ENCODE measurements around the gene MRPL28.
"Not testable (repeated sequence)": the region's sequence is repeated elsewhere in the genome, so short reads cannot be mapped to it uniquely, and the experiment has no call there.

Gene MRPL28

GRCh38 chr16:389352-389751, 19.0 kb upstream of the MRPL28 start:
- no peak for DNase-seq

DNA sequence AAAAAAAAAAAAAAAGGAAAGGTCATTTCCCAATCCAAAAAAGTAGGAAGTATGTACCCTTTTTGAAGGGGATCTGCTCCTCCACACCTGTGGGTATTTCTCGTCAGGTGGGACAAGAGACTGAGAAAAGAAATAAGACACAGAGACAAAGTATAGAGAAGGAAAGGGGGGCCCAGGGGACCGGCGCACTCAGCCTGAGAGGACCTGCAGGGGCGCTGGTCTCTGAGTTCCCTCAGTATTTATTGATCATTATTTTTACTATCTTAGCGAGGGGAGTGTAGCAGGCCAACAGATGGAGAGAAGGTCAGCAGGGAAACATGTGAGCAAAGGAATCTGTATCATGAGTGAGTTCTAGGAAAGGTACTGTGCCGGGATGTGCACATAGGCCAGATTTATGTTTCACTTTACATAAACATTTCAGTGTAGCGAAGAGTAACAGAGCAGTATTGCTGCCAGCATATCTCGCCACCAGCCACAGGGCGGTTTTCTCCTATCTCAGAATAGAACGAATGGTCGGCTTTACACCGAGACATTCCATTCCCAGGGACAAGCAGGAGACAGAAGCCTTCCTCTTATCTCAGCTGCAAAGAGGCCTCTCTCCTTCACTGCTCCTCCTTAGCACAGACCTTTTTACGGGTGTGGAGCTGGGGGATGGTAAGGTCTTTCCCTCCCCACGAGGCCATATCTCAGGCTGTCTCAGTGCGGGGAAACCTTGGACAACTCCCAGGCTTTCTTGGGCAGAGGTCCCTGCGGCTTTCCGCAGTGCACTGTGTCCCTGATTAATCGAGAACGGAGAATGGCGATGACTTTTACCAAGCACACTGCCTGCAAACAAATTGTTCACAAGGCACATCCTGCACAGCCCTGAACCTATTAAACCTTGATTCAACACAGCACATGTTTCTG, 17.7 kb upstream of the MRPL28 start:
- DNase-seq = not testable (repeated sequence)

GRCh38 chr16:386641-387156, 16.4 kb upstream of the MRPL28 start:
- DNase-seq = no peak

DNA sequence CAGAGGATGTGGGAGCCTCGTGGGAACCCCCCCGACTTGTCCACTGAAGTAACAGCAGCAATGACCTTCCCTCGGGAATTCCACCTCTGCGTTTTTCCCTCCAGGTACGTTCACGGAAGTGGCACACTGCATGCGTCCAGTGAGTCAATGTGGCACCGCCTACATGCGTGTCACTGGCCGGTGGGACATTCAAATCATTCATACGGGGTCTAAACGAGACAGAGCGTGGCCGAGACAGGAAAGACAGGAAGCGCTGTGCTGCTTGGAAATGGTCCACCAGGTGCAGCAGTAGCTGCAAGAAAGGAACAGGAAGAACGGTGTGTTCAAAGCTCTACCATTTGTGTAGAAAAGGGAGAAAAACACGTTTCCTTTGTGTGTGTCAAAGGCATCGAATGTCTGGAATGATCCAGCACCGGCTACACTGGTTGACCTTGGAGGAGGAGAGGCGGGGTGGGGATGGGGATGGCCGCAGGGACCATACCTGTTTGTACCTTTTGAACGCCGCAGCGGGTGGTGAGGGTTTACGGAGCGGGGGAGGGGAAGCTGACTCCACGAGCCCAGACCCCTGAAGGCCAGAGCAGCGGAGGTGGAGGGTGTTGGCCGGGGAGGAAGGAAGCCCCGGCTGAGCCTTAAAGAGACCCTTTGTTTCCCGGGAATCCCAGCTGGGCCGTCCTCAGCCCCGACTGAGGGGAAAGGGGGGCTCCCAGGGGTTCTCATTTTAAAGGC, 13.2 kb upstream of the MRPL28 start:
- peak; percentile 62 for DNase-seq

- DNase-seq = peak; percentile 79
Observed at GRCh38 chr16:381789-382717, 11.7 kb upstream of the MRPL28 start, which contains the start of gene PGAP6. PGAP6 (minus strand) TSS chr16:381978; CDS start chr16:381821, 157 bp downstream.

- no peak for DNase-seq
Observed at GRCh38 chr16:381012-381788, 10.9 kb upstream of the MRPL28 start.

DNA sequence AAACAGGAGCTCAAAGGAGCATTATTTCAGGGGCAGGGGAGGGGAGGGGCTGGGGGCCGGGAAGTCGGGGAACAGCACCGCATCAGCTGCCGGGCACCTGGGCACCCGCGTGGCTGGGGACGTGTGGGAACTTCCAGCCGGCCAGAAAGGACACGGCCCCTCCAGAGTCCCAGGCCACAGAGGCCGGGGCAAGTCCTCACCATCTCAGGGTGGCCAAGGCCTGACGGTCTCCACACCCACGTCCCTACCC, 10.3 kb upstream of the MRPL28 start:
- DNase-seq = no peak

DNA sequence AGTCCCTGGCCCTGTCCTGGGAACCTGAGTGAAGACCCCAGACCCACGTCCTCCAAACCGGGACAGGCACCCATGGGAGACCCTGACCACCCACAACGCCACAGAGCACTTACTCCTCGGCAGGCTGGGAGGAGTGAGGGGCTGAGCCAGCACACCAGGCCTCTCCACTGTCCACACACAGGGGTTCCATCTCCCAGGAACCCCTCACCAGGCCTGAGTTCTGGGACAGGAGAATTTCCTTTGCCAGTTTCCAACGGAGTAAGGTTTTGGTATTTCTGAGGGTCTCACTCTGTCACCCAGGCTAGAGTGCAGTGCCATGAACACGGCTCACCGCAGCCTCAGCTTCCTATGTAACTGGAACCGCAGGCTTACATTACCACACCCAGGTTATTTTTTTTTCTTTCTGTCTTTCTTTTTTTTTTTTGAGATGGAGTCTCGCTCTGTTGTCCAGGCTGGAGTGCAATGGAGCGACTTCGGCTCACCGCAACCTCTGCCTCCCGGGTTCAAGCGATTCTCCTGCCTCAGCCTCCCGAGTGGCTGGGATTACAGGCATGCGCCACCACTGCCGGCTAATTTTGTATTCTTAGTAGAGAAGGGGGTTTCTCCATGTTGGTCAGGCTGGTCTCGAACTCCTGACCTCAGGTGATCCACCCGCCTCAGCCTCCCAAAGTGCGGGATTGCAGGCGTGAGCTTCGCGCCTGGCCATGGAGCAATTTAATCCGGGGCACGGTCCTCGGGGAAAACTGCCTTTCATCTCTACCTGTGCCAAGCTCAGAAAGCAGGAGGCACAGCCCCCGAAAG, 9.8 kb upstream of the MRPL28 start:
- no peak for DNase-seq

- no peak for DNase-seq
Observed at GRCh38 chr16:379183-379960, 9.0 kb upstream of the MRPL28 start.

DNA sequence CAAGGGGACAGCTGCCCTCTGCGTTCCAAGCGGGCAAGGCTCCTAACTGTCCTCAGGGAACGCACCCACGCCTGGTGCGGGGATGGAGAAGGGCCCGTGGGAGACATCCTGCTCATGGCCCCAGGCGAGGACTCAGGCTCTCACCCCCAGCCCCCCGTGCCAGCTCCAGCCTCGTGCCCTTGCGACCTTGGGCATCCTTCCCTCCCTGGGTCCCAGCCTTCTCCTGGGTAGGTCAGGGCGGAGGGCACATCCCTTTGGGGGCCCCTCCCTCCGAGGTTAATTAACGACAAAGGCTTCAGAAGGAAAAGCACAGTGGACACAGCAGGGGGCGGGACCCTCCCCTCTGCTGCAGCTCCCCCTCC, 8.5 kb upstream of the MRPL28 start:
- no peak for DNase-seq

- not testable (repeated sequence) for DNase-seq
Observed at GRCh38 chr16:378113-378820, 7.9 kb upstream of the MRPL28 start.

DNA sequence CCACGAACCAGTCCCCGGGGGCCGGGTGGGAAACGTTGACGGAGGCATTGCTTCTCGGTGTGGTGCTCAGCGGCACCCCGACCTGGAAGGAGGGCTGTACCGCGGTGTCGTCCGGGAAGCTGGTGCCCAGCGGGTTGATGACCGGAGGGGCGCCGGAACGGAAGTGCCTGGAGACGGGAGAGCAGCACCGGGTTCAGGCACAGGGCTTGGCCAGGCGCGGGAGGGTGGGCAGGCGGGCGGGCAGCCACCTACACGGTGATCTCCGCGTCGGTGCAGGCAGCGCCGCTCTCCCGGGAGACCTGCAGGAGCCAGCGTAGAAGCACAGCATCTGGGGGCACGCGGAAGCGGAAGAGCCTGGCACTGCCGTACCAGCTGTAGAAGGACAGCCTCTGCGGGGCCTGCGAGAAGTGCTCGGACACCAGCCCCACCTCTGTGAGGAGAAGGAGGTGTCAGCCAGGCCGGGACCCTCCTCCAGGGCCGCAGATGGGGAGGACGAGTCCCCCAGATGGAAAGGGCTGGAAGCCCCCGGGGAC, 7.1 kb upstream of the MRPL28 start:
- DNase-seq = no peak

DNA sequence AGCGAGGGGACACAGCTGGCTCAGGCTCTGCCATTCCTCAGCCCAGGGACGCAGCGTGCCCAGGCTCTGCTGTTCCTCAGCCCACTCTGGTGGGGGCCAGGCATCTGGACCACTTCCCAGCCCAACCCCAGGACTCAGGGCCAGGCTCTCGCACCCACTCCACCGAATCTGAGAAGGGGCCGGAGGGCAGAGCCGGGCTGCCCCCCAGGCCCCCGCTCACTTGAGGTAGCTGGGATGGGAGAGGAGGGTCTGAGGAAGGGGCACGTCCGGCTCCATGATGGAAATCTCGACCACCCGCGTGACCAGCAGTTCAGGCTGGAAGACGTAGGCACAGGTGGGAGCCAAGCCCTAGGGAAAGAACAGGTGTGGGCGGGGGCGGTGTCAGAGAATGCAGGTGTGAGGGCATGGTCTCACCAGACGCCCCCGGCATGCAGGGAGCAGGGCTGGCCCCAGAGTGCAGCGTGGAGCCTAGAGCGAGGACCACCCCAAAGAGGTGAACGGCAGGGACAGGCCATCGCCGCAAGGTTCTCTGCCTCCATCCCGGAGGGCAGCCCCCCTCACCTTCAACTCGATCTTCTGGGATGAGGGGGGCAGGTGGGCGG, 6.6 kb upstream of the MRPL28 start:
- no peak for DNase-seq

DNA sequence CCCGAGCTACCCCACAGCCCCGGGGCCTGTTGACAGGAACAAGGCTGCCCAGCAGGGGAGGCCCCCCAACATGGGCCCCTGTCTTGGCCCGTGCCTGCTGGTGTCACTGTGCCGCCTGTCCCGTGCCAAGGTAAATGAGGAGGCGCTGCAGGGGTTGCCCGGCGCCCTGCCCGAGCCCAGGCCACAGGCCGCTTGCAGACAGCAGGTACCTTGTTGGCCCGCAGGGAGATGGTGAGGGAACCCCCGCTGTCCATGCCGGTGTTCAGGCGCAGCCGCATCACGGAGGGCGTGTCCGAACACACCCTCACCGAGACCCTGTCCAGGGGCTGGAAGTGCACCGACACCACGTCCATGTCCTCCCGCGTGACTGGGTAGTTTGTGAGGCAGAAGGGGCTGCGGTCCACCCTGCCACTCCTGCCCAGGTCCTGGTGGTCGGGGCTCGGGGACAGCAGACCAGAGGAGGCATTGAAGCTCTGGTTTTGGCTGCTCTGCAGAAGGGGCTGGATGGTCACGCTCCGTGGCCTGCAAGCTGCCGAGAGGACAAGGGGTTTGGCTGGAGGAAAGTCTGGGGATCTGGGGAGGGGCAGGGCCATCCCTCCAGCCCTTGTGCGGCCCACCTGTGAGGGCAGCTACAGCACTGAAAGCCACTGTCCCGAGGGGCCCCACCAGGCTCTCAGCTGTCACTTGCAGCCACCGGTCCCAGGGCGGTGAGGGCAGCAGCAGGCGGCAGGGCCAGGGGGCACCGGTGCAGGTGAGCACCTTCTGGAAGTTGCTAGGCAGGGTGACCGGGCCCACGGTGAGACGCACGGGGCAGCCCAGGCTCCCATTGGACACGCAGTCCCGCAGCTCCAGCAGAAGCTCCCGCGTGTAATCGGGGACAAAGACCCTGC, 5.8 kb upstream of the MRPL28 start:
- DNase-seq = no peak

DNA sequence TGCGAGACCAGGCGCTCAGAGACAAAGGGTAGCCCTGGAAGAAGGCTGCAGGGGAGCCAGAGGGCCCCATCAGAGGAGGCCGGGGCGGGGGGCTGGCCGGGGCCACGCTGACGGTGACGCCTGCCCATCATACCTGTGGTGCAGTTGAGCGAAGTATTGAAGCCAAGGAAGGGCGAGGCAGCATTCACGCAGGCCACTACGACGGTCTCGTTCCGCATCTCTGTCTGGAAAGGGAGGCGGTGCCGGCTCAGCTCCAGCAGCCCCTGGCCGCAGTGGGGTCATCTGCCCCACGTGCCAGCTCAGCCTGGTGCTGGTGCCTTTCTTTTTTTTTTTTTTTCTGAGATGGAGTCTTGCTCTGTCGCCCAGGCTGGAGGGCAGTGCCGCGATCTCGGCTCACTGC, 4.9 kb upstream of the MRPL28 start:
- DNase-seq = no peak

DNA sequence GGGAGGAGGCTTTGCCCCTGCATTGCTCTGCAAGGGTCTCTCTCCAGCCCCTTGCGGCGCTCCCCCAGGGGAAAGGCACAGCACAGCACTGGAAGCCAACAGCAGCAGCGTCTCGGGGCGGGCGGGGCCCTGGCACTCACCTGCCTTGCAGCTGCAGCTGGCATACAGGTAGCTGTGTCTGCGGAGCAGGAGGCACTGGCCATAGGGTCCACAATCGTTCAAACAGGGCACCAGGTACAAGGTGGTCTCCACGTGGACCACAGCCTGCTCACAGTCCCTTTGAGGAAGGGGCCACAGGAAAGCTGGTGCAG, 4.2 kb upstream of the MRPL28 start:
- no peak for DNase-seq

GRCh38 chr16:373848-374615, 3.7 kb upstream of the MRPL28 start:
- DNase-seq = no peak
